ENCODE measurements around the gene MYH1.

GRCh38 chr17:10482252-10482651 lies 36.1 kb downstream of the MYH1 start:
- TF ChIP-seq CTCF (IDR thresholded peaks at IDR 0.05) (no peak), POLR2A (IDR thresholded peaks at IDR 0.05) (no peak)

All from tibial nerve (tissue), 3 donors.